ENCODE measurements around the gene MBD6. TPM values are rescaled to one million over a fixed set of nuclear protein-coding genes. Genes with fewer than 3 reads are reported as not detected.
"Not testable (repeated sequence)": the region's sequence is repeated elsewhere in the genome, so short reads cannot be mapped to it uniquely, and the experiment has no call there.

The MBD6 gene
- total RNA-seq, 1 donor from 2014 or later, result 59.6 TPM

DNA sequence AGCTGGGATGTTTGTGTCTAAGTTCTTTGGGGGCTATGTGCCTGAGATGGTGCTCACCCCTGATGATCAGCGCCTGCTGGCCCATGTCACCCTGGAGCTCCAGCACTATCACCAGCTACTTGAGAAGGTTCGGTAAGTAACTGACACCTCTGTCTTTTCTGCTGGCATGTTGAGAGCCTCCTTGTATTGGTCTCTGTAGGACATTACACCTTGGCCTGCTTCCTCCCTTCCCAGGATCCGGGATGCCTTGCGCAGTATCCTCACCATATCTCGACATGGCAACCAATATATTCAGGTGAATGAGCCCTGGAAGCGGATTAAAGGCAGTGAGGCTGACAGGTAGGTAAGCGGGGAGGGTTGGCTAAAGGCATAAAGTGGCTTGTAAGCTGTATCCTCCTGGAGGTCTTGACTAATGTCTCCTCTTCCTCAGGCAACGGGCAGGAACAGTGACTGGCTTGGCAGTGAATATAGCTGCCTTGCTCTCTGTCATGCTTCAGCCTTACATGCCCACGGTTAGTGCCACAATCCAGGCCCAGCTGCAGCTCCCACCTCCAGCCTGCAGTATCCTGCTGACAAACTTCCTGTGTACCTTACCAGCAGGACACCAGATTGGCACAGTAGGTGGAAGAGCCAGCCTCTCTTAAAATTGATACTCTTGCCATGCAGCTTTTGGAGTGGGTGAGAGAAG is 7.8 kb upstream of the MBD6 start:
- no peak for ATAC-seq
- DNase-seq (ENCODE audit: low spot score), result no peak

DNA sequence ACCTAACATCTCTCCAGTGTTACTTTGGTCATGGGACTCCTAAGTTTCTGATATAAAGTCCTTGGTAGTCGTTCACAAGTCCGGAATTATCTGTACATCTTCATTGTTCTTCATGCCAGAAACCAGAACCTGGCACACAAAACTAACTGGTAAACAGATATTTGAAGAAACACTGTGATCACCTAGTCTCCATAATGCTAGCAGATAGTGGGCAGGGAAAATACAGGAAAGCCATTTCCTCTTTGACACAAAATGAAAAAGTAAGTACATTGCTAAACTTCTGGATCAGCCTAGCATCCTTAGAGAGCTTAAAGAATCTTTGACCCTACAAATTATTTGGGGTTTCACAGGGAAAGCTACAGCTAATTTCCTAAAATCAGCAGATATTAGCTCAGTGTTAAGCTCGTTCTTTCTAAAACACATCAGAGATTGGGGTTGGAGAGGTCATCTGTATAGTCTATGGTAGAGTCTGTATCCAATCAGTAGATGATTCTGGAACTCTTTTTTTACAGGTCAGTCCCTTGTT is 7.2 kb upstream of the MBD6 start:
- DNase-seq (ENCODE audit: low spot score) (no peak), ATAC-seq (no peak)

DNA sequence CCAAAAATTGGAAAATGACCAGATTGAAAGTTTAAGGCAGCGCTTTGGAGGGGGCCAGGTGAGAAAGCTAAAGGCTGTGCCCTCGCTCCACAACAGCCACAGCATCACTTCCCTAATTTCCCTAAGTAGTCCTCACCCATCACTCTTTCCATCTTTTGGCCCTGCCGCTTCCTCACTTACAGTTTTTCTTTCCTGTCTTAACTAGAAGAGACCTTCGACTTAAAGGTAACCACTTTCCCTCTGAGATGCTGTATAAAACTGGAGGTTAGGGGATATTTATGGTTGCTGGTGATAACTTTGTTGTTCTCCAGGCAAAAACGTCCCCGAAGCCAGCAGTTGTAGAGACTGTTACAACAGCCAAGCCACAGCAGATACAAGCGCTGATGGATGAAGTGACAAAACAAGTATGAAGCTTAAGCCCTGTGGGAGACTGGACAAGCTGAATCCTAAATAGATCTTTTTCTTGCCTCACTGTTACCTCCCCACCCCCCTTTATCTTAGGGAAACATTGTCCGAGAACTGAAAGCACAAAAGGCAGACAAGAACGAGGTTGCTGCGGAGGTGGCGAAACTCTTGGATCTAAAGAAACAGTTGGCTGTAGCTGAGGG is 6.6 kb upstream of the MBD6 start:
- no peak for DNase-seq (ENCODE audit: low spot score)
- no peak for ATAC-seq

DNA sequence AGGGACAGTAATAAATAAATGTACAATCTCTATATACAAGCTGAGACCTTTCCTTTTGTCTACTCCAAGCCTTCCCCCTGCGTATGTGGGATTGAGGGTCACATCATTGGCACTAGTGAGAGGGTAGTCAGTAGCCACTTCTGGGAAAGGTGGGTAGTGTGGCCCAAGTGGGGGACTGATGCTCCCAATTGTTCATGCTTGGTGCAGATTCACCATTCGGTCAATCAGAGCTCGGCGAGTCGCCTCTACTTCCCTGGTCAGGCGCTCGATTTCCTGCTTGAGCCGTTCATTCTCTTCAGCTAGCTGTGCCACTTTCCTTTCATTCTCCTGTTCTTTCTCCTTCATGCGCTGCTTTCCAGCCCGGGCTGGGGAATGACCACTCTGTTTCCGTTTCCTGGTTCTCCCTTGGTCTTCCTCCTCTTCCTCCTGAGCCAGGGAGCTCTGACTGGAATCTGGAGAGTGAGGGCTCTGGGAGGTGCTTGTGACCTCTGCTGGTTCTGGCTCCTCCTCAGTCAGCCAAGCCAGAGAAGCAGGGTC is 5.9 kb upstream of the MBD6 start:
- no peak for ATAC-seq
- no peak for DNase-seq (ENCODE audit: low spot score)

DNA sequence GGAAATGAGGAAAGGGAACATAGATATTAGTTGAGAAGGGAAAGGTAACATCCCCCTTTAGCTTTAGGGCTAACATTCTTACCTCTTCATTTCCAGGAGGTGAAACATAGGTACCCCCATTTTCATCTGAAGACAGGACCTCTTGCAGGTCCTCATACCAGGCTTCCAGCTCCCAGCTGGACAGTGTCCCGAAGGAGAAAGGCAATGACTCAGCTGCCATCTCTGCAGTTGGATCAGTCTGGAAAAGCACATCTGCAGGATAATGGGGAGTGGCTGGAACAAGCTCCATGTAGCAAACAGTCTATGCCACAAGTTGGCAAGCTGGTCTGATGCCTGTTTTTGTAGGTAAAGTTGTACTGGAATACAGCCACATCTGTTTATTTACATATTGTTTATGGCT is 5.4 kb upstream of the MBD6 start:
- no peak for ATAC-seq
- DNase-seq (ENCODE audit: low spot score), result no peak

DNA sequence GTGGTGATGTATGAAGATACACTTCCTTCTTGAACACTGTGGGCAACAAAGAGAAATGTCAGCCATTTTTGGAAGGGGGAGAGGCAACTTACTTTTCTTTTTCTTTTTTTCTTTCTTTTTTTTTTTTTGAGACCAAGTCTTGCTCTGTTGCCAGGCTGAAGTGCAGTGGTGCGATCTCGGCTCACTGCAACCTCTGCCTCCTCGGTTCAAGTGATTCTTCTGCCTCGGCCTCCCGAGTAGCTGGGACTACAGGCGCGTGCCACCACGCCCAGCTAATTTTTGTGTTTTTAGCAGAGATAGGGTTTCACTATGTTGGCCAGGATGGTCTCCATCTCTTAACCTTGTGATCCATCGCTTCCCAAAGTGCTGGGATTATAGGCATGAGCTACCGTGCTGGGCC is 4.9 kb upstream of the MBD6 start:
- not testable (repeated sequence) for DNase-seq (ENCODE audit: low spot score); ATAC-seq

DNA sequence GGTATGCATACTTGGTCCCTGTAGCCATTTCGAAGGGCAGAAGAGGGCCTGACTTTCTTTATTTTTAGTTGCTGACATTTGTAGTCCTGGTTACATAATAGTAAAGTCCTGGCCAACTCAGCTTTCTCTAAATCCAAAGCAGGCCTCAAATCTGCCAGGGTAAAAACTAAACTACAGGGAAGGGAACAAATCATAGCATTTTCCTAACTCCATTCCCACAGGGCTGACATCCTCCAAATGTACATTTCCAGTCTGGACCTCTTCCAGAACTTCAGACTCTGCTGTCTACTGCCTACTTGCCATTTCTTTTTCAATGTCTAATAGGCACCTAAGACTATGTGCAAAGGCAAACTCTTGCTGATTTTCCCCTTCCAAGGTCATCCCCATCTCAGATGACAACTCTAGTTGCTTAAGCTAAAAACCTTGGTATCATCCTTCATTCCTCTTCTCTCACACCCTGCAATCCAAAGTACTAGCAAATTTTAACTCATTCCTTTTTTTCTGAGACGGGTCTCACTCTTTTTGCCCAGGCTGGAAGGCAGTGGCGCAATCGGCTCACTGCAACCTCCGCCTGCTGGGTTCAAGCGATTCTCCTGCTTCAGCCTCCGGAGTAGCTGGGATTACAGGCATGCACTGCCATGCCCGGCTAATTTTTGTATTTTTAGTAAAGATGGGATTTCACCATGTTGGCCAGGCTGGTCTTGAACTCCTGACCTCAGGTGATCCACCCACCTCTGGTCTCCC is 4.3 kb upstream of the MBD6 start:
- ATAC-seq, result no peak
- DNase-seq (ENCODE audit: low spot score), result no peak

DNA sequence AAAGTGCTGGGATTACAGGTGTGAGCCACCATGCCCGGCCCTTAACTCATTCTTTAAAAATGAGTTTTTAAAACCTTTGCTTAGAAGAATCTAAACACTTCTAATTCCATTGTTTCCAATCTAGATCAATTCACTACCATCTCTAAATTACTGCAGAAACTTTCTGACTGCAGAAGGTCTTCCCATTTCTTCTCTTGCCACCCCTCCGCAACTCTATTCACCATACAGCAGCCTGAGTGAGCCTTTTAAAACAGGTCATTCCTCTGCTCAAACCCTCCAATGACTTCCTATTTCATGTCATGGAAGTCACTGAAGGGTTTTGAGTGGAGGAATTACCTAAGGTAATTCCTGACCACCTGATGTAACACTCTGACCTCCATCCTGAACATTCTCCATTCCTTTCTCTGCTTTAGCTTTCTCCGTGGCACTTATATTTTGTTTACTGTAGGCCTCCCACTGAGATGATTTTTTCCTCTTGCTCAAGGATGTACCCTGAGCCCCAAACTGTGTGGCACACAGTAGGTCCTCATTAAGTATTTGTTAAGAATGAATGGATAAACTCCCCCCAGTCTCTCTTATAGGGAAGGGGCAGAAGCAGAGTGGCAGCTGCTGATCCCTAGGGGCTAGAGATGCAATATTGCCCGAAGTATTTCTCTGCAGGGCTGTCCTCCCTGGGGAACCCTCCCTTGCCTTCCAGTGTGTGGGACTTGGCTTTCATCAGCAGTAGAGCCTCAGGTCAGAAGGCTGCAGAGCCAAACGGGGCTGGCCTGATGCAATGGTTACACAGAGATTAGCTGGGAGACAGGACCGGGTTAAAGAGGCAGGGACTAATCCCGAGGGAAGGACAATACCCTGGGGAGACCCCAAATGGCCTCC is 3.5 kb upstream of the MBD6 start:
- ATAC-seq, result peak; percentile 9
- DNase-seq (ENCODE audit: low spot score), result peak; percentile 66

DNA sequence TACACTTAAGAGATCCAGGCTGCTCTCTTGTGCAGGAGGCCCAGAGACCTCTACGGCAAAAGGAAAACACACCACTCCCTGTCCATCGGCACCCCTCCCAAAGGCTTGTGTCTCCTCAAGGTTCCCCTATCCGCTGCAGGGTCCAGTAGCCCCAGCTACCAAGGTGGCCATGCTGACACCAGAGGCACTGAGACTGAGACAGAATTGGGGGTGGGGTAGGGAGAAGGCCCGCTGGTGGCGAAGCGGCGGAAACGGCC is 2.9 kb upstream of the MBD6 start:
- DNase-seq (ENCODE audit: low spot score) (peak; percentile 72), ATAC-seq (no peak)

DNA sequence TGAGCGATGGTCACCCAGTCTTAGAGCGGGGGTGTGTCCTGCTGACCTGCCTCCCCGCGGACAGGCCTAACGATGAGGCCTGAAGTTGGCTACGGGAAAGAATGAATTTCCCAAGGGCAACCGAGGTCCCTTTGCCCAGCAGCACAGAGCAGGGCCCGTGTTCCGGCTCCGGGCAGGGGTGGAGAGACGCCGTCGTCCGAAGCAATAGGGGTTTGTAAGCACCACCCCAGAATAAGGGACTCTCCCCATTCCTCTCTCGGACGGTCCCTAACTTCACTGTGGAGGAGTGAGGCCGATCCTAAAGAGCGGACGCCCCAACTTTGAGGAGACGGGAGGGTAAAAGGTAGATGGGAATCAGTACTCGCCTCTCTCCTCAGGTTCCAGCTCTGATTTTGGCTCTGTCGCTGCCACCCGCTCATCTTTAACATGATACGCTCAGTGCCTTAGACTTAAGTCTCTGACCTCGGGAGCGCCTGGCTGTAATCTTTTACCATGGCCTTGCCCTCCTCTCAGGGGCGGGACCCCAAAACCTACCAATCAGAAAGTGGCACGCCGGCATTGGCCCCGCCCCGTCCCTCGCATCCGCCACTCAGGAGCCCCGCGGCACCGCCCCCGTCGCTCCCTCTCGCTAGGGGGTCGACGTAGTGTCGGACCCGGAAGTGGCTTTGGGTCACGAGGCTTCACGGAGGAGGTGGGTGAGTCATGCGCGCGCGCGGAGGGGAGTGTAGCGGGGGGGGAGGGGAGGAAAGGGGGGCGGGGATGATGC is 2.4 kb upstream of the MBD6 start, which contains the start of gene DDIT3:
Gene DDIT3 (minus strand): TSS at position 462 of the 766 bp plus-strand sequence. CDS start 3,108 bp downstream, outside the sequence.
- DNase-seq (ENCODE audit: low spot score), result peak; percentile 100
- peak; percentile 73 for ATAC-seq

DNA sequence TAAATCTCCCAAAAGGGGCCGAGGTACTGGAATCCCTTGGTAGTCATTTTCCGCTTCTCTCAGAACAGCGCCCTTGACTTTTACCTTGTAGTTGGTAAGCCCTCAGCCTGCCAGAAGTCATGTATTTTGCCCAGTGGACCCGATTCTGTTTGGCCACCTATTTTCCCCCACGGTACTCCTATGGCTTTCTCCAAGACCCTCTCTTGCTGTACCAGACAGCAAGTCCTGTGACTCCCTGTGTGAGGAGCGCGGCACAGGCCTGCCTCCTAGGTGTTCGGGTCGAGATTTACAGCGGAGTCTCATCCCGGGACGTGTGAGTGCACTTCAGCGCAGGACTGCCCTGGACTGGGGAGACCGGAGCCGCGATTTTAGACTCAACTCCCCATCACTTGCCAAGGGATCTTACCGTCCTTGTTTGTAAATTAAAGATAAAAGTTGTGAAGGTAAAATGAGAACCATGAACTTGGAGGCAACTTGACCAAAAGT is 1.1 kb upstream of the MBD6 start:
- ATAC-seq, result no peak
- peak; percentile 60 for DNase-seq (ENCODE audit: low spot score)

DNA sequence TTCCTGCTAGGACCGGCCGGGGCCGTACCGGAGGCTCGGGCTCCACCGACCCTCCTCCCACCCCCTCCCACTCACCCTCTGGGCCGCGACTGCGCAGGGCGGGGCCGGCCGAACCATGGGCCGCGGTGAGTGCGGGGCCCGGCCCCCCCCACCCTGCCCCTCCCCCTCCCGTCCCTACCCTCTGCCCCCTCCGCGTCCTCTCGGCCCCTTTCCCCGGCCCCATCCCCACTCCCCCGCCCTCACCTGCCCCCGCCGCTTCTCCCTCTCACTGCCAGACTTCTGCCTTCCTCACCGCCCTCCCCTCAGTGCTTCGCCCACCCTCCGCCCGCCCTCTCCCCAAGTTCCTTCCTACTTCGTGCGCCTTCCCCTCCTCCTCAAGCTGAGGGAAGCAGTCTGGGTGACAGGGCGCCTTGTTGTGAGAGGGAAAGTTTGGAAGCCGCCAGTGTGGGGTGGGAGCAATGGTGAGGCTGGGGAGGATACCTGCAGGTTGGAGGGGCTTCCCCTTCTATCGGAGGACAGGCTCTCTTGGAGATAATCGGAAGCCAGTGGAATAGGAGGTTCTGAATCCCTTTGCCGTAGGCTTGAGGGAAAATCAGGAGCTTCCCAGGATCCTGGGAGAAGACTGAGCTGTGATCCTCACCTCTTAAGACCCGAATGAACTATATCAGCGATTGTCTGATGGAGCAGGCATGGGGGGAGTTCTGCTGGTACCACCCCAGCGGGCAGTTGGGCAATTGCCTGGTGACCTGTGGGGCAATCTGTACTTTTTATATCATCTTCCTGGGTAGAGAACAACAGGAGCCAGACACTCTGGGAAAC is 472 bp downstream of the MBD6 start:
- DNase-seq (ENCODE audit: low spot score) (peak; percentile 71), ATAC-seq (peak; percentile 1)

DNA sequence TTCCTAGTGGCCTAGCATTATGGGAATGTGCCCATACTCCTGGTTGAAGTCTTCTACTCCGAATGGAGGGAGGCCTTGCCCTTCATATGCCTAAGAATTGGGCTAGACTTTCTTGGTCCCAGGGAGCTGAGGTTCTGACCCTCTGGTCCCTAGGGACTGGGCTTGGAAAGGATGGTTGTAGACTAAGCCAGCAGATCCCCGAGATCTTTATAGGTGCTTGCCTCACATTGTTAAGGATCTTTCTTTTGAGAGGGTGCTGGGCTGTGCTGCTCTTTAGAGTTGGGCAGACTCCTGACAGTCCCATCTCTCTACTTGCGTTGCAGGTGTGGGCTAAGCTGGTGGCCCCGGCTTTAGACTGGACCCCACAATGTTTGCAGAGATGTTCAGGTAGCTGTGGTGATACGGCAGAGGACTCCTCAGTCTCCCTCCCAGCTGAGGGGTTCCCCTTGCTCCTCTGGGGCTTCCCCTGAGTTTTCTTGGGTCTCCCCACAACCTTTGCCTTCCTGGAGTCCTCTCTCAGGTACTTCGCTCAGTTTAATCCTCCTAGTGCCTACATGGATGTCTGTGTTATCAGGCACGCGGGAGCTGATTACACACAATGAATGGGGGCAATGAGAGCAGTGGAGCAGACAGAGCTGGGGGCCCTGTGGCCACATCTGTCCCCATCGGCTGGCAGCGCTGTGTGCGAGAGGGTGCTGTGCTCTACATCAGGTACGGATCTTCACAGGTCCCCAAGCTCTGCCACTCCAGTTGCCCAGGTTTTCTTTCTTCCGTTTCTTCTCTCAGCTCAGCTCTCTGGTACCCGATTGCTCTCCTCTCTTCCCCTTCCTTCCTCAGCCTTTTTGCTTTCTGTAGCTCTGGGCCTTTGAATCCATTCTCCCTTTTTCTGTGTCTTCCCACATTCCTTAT is 1.3 kb downstream of the MBD6 start:
- no peak for ATAC-seq
- DNase-seq (ENCODE audit: low spot score), result no peak

DNA sequence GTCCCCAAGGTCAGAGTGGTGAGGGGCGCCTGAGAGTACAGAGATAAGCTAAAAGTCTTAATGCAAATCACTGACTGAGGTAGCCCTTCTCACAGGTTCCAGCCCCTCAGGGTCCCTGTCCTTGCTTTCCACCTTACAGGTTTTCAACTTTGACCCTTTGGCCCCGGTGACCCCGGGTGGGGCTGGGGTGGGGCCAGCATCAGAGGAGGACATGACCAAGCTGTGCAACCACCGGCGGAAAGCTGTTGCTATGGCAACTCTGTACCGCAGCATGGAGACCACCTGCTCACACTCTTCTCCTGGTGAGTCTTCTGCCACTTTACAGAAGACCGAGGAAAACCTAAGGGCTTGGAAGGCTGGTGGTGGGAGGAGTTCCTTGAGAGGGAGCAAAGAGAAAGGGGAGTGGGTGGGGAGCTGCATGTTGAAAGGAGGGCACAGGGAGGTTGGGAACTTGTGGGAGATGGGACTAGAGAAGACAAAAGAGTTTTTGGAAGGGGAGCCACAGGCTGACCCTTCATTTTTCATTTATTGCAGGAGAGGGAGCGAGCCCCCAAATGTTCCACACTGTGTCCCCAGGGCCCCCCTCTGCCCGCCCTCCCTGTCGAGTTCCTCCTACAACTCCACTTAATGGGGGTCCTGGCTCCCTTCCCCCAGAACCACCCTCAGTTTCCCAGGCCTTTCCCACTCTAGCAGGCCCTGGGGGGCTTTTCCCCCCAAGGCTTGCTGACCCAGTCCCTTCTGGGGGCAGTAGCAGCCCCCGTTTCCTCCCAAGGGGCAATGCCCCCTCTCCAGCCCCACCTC is 2.4 kb downstream of the MBD6 start:
- no peak for ATAC-seq
- no peak for DNase-seq (ENCODE audit: low spot score)

DNA sequence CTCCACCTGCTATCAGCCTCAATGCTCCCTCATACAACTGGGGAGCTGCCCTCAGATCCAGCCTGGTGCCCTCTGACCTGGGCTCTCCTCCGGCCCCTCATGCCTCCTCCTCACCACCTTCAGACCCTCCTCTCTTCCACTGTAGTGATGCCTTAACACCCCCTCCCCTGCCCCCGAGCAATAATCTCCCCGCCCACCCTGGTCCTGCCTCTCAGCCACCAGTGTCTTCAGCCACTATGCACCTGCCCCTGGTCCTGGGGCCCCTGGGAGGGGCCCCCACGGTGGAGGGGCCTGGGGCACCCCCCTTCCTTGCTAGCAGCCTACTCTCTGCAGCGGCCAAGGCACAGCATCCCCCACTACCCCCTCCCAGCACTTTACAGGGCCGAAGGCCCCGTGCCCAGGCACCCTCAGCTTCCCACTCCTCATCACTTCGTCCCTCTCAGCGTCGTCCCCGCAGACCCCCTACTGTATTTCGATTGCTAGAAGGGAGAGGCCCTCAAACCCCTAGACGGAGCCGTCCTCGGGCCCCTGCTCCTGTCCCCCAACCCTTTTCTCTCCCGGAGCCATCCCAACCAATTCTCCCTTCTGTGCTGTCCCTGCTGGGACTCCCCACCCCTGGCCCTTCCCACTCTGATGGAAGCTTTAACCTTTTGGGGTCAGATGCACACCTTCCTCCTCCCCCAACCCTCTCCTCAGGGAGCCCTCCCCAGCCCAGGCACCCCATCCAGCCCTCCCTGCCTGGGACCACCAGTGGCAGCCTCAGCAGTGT is 3.2 kb downstream of the MBD6 start:
- DNase-seq (ENCODE audit: low spot score), result no peak
- no peak for ATAC-seq

DNA sequence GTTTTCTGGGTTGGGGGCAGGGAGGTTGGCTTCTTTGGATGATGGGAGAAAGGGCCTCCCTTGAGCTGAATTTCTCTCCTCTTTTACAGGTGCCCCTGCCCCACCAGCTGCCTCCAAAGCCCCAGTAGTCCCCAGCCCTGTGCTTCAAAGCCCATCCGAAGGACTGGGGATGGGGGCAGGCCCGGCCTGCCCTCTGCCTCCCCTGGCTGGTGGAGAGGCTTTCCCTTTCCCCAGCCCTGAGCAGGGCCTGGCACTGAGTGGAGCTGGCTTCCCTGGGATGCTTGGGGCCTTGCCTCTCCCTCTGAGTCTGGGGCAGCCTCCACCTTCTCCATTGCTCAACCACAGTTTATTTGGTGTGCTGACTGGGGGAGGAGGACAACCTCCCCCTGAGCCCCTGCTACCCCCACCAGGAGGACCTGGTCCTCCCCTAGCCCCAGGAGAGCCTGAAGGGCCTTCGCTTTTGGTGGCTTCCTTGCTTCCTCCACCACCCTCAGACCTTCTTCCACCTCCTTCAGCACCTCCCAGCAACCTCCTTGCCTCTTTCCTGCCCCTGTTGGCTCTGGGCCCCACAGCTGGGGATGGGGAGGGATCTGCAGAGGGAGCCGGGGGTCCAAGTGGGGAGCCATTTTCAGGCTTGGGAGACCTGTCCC is 4.0 kb downstream of the MBD6 start:
- DNase-seq (ENCODE audit: low spot score) (no peak), ATAC-seq (no peak)
